ENCODE data around the gene DLG1.
"Not testable (repeated sequence)": the region's sequence is repeated elsewhere in the genome, so short reads cannot be mapped to it uniquely, and the experiment has no call there.

DLG1 gene

DNA sequence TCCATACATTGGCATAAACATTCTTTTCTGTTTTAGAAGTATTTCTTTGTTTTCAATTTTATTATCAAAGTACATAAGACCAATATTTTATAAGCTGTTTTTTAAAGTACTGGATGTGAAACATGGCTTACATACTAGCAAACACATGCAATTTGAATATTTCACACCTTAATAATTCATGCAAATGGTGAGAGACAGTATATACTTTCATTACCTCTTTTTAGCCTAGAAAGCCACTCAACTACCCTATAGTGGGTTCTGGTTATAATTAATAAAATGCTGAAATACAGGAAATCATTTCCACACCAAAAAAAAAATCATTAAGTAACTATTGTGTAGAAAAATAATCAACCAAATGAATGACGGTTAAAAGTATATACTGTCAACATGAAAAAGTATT lies 230.3 kb downstream of the DLG1 start:
- no peak for DNase-seq

DNA sequence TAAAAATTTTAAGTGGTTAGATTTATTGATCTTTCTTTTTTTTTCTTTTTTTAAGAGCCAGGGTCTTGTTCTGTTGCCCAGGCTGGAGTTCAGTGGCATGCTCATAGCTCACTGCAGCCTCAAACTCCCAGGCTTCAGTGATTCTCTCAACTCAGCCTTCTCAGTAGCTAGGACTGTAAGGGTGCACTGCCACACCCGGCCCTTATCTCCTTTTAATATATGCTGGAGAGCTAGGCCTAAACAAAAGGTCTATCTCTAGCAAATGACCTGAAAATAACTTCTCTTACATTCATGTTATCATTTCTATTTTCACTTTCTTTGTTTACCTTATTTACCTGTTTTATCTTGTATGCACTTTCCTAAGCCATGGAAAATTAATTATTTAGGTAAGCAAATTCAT lies 233.6 kb downstream of the DLG1 start:
- DNase-seq, result no peak

GRCh38 chr3:197062446-197062845 lies 236.0 kb downstream of the DLG1 start:
- DNase-seq, result no peak

- DNase-seq, result not testable (repeated sequence)
These were observed 246.8 kb downstream of the DLG1 start for GRCh38 chr3:197051637-197052036.

GRCh38 chr3:197050511-197050910 lies 247.9 kb downstream of the DLG1 start:
- no peak for DNase-seq

GRCh38 chr3:197042539-197042938 lies 255.9 kb downstream of the DLG1 start:
- no peak for DNase-seq

GRCh38 chr3:197041875-197042488 lies 256.4 kb downstream of the DLG1 start:
- DNase-seq, result no peak

DNA sequence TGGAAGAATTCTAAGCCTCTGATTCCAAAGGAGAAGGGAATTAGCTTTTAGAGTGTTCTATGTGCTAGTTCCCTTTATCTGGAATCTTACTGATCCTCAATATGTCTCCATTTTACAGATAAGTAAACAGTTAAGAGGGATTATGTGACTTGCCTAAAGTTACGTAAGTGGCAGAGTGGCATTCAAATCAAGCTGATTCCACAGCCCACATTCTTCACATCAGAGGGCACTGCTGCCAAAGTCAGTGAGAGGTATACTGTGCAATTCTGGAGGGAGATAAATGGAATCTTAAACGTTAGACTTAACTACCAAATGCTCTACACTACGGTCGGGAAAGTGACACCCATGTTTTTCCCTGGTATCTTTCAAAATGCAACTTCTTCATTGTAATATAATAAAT lies 257.8 kb downstream of the DLG1 start:
- no peak for DNase-seq

DNA sequence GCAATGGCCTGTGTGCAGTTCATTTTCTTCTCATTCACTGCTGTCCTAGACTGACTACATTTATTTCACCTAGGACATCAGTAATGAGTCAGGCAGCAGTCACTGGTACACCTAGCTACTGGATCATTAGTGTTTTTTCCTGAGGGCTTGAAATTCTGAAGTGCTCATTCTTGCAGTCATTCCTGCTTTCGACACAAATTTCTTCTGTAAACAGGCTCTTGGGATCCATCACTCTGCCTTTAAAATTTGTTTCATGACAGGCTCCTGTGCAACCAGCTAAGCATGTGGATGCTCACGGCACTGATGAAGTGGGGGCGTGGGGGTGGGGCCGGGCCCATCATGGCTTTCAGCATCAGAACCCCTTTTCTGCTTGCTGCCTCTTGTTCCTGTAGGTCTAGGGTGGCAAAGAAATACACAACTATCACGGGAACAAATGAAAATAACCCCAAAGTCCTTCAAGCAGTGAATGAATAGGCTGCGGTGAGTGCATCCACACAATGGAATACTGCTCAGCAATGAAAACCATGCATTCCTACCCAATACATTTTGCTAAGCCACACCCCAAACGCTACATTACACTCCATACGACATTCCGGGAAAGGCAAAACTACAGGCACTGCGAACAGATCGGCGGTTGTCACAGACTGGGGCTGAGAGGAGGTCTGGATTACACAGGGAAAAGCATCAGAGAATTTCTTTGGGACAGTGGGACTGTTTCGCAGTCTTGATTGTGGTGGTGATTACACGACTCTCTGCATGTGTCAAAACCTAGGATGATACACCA lies 259.5 kb downstream of the DLG1 start:
- DNase-seq, result no peak

DNA sequence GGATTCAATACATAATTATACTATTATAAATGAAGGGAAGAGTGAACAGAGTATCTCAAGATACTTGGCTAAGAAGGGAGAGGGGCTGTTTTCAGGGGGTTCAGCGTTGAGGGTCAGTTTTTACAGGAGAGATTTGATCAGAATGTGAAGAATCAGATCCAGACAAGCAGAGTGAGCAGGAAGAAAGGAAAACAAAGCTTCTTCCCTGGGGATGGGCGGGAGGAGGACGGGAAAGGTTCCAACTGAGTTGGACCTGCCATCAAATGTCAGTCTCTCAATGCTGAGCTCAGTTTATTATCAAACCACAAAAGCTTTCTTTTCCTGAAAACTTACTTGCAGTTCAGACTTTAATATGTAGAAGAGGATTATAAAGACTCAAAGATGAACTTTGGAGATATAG lies 262.8 kb downstream of the DLG1 start:
- no peak for DNase-seq

GRCh38 chr3:197034778-197035177 lies 263.6 kb downstream of the DLG1 start:
- DNase-seq, result not testable (repeated sequence)

DNA sequence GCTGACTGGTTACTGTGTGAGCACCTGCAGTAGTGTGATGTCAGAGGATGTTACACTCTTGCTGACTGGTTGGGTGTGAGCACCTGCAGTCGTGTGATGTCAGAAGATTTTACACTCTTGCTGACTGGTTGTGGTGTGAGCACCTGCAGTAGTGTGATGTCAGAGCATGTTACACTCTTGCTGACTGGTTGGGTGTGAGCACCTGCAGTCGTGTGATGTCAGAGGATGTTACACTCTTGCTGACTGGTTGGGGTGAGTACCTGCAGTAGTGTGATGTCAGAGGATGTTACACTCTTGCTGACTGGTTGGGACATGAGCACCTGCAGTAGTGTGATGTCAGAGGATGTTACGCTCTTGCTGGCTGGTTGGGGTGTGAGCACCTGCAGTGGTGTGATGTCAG lies 264.6 kb downstream of the DLG1 start:
- not testable (repeated sequence) for DNase-seq

DNA sequence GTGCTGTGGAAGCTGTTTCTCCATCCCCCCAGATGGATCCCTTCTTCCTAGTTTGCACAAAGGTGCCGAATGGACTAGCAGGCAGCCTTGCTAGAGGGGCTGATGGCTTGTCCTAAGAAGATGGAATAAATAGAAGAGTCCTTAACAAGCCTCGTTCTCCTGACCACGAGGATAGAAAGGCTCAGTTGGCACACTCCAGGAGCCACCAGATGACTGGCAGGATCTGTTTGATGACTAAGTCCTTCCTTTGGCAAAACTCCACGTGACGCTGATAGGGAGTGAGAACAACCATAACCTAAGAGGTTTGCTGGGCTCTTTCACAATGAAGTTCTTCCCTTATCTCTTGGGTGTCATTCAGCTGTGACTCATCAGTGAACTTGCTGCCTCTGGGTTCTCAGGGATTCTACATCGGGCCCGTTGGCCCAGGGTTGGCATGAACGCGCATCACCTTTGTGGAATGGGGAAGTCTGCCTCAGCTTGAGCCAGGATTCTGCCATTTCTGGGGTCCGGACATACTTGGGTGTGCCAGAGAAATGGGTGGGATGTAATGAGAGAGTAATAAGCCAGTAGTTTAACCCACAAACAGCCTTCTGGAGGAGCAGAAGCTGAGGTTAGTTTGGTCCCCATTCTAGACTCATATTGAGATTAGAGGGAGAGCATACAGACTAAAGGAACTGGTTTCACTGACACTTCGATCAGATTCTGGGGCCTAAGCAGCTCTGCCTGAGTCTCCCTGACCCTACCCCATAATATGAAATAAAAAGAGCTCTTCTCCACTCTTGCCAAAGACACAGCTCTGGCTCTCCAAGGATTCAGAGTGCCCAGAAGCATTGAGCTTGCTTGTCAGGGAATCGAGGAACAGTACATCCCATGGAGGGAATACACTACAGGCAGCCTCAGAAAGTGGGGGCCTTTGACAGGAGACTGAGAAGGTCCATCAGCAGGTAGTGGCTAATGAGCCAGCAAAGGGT lies 266.8 kb downstream of the DLG1 start:
- no peak for DNase-seq

- no peak for DNase-seq
These were observed 267.8 kb downstream of the DLG1 start for GRCh38 chr3:197030379-197031314.

- peak; percentile 47 for DNase-seq
These were observed 268.8 kb downstream of the DLG1 start, which contains the start of gene MELTF for GRCh38 chr3:197029511-197030167. Gene MELTF (minus strand): TSS chr3:197029817. CDS start chr3:197029702, 115 bp downstream.

- DNase-seq, result no peak
These were observed 269.5 kb downstream of the DLG1 start for GRCh38 chr3:197028728-197029510.

DNA sequence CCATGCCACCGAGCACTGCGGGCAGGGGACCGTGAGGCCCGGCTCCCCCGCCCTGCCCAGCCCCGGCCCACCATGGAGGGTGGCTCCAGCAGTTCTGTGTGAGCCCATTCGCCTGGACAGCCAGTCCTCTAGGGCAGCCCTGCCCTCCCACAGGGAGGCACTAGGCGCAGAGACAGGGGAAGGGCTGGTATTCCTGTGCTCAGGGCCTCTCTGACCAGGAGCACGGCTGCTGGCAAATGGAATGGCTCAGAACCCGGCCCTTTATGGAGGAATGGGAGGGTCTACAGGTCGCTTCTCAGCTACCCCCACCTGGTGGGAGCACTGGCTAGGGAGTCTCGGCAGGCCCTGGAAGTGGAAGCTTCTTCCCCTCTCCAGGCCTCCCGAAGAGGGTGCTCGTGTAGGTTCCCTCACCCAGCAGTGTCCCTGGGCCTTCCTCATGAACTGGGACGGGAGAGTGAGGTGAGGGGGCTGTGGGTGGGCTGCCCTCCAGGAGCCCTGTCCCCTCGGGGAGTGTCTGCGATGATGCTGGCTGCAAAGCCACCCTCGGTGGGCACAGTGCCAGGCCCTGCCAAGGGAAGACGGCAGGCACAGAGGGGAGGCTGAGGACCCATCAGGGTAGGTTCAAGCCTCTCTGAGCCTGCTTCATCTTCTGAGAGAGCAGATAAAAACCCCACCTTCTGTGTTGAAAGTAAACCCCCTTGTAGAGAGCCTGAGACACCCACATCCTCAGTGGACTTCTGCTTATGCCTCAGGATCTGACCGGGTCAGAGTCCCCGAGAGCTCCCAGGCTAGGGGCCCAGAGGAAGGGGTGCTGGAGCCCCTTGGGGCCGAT lies 270.3 kb downstream of the DLG1 start:
- no peak for DNase-seq

DNA sequence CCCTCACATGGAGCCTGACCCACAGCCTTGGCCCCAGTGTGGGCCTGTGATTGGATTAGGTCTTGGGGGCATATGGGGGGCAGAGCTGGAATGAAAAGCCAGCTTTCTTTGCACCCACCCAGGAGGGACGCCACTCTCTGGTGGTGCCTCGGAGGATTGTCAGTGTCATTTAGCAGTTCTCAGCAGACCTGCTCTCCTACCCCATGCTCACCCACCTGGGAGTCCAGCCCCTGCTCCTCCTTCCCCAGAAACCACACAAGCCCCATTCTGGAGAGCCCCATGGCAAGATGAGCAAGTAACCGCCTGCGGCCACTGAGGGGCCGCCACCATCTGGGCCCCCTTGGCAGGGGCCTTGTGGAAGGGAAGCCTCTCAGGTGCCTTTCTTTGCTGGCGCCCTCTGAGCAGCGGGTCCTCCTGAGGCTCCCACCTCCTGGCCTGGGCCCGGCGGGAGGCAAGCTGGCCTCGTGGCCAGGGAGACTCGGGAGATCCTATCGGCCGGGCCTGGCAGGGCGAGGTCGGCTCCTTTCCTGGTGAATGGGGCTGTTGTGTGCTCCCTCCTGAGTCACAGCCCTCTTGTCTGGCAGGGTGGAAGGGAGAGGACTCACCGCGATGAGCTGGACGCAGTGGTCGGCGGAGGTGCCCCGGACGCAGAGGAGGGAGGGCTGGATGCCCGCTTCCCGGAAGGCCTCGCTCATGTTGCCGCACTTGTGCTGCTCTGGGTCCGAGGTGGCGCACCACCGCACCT lies 271.1 kb downstream of the DLG1 start:
- no peak for DNase-seq

DNA sequence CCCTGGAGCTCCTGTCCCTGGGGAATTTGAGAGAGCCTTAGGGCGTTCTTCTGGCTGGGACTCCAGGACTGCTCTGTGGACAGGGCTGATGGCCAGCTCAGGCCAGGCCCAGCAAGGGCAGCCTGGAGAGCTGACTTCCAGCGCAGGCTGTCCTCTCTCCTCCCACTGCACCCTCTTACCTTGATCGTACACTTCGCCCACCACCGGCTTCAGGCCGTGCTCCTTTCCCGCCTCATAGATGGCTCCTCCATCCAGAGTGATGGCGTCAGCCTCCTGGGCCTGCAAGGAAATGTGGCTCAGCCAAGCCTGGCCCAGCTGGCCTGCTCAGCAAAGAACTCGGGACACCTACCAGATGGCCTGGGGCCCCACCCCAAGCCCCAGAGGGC lies 271.9 kb downstream of the DLG1 start:
- peak; percentile 18 for DNase-seq
